ENCODE measurements around the gene MCOLN3.
"Not testable (repeated sequence)": the region's sequence is repeated elsewhere in the genome, so short reads cannot be mapped to it uniquely, and the experiment has no call there.

The MCOLN3 gene

GRCh38 chr1:84988588-84988987 is 59.7 kb downstream of the MCOLN3 start:
- DNase-seq = no peak

GRCh38 chr1:84986561-84986960 is 61.7 kb downstream of the MCOLN3 start:
- not testable (repeated sequence) for DNase-seq

GRCh38 chr1:84985365-84985764 is 62.9 kb downstream of the MCOLN3 start:
- no peak for DNase-seq

GRCh38 chr1:84982395-84982794 is 65.9 kb downstream of the MCOLN3 start:
- no peak for DNase-seq

DNA sequence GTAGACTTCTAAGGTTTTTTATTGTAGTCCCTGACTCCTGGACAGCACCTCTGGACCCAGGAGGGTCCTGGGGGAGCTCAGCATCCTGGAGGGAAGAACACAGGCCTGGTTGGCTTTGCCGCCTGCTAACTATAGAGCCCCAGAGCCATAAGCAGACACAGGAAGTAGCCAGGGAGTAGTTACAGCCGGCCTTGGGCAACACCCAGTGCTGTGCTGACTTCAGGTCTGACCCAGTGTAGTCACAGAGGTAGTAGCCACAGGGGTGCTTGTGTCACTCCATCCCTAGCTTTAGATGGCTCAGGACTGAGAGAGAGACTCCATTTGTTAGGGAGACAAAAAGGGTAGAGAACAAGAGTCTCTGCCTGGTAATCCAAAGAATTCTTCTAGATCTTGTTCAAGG is 73.3 kb downstream of the MCOLN3 start:
- DNase-seq = no peak

- no peak for DNase-seq
Measured at GRCh38 chr1:84973498-84974334, 74.6 kb downstream of the MCOLN3 start.

- no peak for DNase-seq
Measured at GRCh38 chr1:84972377-84972987, 75.8 kb downstream of the MCOLN3 start.

DNA sequence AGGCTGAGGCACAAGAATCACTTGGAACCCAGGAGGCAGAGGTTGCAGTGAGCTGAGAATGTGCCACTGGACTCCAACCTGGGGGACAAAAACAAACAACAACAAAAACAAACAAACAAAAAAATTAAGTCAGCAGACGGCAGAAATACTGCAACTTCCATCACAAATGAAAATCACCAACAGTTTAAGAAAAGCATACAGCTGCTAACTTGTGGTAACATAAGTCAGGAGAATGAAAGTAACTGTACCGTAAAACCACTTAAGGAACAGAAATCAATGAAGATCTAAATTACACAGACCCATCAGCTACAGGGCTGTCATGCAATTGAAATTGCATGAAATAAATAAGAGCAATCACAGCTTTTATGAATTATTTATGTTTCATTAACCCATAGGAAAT is 76.3 kb downstream of the MCOLN3 start:
- DNase-seq = no peak

DNA sequence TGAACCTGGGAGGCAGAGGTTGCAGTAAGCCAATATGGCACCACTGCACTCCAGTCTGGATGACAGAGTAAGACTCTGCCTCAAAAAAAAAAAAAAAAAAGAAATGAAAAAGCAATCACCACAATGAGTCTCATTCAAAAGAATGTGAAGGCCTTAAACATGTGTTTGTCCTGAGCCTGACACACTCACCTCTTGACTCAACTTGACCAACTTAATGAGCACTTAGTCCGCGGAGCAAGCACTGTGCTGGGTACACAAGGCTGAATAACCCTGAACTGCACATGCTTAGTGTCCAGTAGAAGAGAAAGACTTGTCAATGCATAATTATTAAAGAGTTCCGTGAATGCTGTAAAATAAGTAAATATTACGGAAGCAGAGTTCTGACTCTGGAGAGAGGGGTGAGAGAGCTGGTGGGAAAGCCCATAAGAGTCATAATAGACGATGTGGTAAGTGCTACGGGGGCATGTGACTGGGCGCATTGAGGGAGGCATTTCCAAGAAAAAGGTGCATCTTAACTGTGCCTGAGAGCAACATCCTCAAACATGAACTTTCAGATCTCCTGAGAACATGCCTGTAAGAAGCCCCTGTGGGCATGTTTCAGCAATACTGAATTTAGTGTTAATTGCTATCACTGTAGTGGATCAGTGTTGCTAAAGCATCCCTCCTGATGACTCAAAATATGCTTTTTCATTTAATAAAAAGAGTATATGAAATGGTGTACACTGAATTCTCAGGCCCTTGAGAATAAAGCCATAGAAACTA is 78.6 kb downstream of the MCOLN3 start:
- DNase-seq = no peak

DNA sequence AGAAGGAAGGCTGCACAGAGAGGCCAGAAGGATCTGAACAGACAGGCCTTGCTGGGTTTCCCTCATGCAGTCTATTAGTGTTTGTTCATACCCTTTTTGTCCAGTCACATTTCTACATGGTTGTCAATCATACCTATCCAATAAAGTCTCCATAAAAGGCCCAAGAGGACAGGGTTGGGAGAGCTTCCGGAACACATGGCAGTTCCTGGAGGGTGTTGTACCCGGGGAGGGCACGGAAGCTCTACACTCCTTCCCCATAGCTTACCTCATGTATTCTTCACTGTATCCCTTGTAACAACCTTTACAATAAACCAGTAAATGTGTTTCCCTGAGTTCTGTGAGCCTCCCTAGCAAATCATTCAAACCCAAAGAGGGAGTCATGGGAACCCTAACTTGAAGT is 79.4 kb downstream of the MCOLN3 start:
- DNase-seq = no peak

- no peak for DNase-seq
Measured at GRCh38 chr1:84968101-84968500, 80.2 kb downstream of the MCOLN3 start.
